Epithelial cell of esophagus (primary cell): ENCODE results near the gene MCM5.

Experiments
- DNase-seq: peaks from one replicate; pipeline ENCODE4 v3.0.0; 2010; ENCODE audit warnings: low read depth
- H3K4me3 ChIP-seq: 2 replicates; pipeline ENCODE4 v1.5.1; 2011; ENCODE audit warnings: mild to moderate bottlenecking, low read length, control low read depth
- TF ChIP-seq, protein P1 (sequence below): IDR thresholded peaks from 2 replicates; pipeline ENCODE4 v1.5.1; 2011; ENCODE audit warnings: low read depth, mild to moderate bottlenecking, low read length, control low read depth, inconsistent platforms; ENCODE audit not compliant: insufficient read depth; ENCODE audit errors: missing control alignments

The MCM5 gene

DNA sequence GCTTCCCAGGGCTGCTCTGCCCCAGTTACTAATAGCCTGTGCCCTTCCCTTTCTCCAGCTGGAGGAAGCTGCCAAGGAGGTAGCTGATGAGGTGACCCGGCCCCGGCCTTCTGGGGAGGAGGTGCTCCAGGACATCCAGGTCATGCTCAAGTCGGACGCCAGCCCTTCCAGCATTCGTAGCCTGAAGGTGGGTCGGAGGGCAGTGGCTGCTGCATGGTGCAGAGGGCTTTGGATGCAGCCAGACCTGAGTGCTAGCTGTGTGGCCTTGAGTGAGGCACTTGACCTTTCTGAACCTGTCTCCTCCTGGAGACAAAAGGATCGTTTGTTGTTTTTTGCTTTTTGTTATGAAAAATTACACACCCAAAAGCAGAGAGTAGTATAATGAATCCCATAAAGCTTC lies 3.4 kb downstream of the MCM5 start:
- DNase-seq, result no peak
- no peak overlapping the region for H3K4me3 ChIP-seq
- TF ChIP-seq, protein P1, sequence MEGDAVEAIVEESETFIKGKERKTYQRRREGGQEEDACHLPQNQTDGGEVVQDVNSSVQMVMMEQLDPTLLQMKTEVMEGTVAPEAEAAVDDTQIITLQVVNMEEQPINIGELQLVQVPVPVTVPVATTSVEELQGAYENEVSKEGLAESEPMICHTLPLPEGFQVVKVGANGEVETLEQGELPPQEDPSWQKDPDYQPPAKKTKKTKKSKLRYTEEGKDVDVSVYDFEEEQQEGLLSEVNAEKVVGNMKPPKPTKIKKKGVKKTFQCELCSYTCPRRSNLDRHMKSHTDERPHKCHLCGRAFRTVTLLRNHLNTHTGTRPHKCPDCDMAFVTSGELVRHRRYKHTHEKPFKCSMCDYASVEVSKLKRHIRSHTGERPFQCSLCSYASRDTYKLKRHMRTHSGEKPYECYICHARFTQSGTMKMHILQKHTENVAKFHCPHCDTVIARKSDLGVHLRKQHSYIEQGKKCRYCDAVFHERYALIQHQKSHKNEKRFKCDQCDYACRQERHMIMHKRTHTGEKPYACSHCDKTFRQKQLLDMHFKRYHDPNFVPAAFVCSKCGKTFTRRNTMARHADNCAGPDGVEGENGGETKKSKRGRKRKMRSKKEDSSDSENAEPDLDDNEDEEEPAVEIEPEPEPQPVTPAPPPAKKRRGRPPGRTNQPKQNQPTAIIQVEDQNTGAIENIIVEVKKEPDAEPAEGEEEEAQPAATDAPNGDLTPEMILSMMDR, result no peak

DNA sequence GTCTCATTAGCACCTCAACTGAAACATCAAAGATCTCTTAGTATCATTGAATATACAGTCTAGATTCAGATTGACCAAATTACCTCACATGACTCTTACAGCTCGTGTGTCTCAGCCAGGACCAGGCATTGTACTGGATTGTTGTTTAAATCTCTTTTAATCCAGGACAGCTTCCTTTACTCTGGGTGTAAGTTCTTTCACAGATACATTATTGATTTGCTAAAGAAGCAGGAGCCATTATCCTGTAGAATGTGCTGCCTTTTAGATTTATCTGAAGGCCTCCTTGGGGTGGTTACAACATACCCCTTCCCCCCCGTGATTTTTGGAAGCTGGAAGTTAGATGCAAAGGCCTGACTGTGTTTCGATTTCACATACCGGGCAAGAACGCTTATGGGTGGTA lies 4.2 kb downstream of the MCM5 start:
- no peak for DNase-seq
- H3K4me3 ChIP-seq, result no peak overlapping the region
- TF ChIP-seq, protein P1, result no peak

DNA sequence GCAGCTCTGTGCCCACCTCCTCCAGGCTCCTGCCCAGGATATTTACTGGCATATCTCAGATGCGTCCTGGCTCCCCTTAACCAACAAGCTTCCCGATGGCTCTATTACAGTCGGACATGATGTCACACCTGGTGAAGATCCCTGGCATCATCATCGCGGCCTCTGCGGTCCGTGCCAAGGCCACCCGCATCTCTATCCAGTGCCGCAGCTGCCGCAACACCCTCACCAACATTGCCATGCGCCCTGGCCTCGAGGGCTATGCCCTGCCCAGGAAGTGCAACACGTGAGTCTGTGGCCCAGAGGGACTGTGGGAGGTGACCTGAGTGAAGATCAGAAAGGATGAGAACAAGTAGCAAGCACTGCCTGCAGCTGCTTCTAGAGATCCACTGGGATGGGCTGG lies 6.5 kb downstream of the MCM5 start:
- TF ChIP-seq, protein P1, result no peak
- H3K4me3 ChIP-seq, result no peak overlapping the region
- no peak for DNase-seq

DNA sequence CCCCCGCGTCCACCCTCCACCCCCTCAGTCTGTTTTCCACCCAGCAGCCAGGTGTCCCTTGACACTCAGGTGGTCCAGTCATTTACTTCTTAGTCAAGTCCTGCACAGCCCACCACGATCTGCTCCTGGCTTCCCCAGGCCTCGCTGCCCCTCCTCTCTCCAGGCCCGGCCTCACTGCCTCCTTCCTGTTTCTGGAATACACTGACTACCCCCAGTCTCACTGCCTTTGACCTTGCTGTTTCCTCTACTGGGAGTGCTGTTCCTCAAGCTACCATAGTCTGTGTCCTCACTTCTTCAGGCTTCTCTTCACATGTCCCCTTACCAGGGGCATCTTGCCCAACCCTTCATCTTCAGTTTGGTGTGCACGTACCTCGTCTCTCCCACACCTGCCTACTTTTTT lies 7.4 kb downstream of the MCM5 start:
- H3K4me3 ChIP-seq, result no peak overlapping the region
- TF ChIP-seq, protein P1, result no peak
- DNase-seq, result no peak

DNA sequence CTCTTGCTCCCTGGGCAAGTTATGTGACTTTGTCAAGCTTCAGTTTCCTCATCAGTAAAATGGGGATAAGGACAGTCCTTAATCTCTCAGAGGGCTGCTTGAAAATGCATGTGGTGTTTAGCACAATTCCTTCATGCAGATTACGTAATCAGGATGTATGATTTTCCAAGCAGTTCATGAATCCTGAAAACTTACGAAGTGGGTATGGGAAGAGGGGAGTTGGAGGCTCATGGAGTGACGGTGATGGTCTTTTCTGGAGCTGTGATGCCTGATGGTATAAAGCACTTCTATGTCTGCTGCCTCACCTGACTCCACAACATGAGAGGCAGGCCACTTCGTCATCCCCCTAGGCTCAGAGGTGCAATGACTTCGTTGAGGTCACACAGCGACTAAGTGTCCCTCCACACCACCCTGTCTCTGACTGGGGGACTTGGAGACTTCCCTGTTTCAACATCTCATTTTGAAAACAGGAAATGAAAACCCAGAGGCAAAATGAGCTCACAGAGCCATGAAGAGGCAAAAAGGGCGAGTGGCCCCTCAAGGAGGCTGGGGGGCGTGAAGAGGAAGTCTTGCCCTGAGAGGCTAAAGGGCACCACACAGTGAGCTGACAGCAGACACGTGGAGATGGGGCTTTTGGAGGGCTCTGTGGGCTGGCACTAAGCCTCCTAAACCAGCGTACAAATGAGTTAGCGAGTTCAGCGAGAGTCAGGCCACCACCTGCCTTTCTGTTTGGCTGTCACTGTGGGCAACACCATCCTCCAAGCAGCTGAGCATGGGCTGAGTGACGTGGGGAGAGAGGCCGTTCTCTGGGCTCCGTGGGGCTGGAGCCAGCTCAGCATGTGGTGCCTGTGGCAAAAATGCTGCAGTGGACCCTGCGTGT lies 10.1 kb downstream of the MCM5 start:
- no peak overlapping the region for H3K4me3 ChIP-seq
- TF ChIP-seq, protein P1, result no peak
- DNase-seq, result no peak

DNA sequence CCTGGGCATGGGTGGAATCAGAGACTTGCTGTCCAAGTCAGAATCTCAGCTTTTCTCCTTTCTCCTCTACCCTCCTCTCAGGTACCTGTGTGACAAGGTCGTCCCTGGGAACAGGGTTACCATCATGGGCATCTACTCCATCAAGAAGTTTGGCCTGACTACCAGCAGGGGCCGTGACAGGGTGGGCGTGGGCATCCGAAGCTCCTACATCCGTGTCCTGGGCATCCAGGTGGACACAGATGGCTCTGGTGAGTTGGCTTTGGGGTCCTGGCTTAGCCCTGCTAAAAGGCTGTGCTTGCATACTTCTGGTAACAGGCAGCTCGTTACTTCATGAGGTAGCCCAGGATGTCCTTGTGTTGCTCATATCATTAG lies 10.7 kb downstream of the MCM5 start:
- no peak overlapping the region for H3K4me3 ChIP-seq
- TF ChIP-seq, protein P1, result no peak
- DNase-seq, result no peak

DNA sequence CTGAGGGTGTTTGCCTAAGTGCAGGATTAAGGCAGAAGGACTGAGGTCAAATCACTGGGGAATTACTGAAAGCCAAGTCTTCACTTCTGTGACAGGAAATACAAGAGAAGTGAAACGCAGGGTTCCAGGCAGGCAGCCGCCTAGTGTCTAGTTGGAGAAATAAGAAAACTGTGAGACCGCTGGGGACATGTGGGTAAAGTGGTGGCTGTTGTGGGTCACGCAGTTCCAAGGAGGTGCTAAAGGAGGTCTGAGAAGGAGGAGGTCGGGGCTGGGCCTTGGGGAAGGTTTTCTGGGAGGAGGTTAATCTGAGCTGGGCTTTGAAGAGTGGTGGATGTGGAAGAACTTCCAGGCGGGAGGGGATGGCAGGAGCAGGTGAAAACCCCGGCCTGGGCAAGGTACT lies 11.2 kb downstream of the MCM5 start:
- TF ChIP-seq, protein P1, result no peak
- no peak overlapping the region for H3K4me3 ChIP-seq
- no peak for DNase-seq
